Suprapubic skin (tissue), 4 donors: ENCODE measurements around the gene ZNF544. TPM values are rescaled to one million over a fixed set of nuclear protein-coding genes. Genes with fewer than 3 reads are reported as not detected.
A peak's percentile ranks its signal among the peaks of the same experiment; 100 is the strongest.

Experiments
- DNase-seq, 2 donors: peaks; one replicate each; pipeline ENCODE4 v3.0.0-alpha.2; 2019; ENCODE audit warnings: low spot score in 2 of 2
- H3K27ac ChIP-seq: fragments of 200-600 bp; sonication (generic); one replicate; pipeline ENCODE4 v1.5.1; 2019
- H3K27me3 ChIP-seq: fragments of 200-600 bp; sonication (generic); one replicate; pipeline ENCODE4 v1.5.1; 2019
- H3K36me3 ChIP-seq: fragments of 200-600 bp; sonication (generic); one replicate; pipeline ENCODE4 v1.5.1; 2019
- H3K4me1 ChIP-seq: fragments of 200-600 bp; sonication (generic); one replicate; pipeline ENCODE4 v1.5.1; 2019
- H3K4me3 ChIP-seq: fragments of 200-600 bp; sonication (generic); one replicate; pipeline ENCODE4 v1.5.1; 2019; ENCODE audit warnings: mild to moderate bottlenecking
- H3K9me3 ChIP-seq: fragments of 200-600 bp; sonication (generic); one replicate; pipeline ENCODE4 v1.5.1; 2019
- CTCF ChIP-seq, 2 donors: fragments of 200-600 bp in 1 of 2; fragments of 450-650 bp in 1 of 2; sonication (generic) in 1 of 2; IDR thresholded peaks; one replicate each; pipeline ENCODE4 v1.5.1; 2016 to 2019; ENCODE audit warnings: antibody characterized with exemption in 2 of 2, mild to moderate bottlenecking in 1 of 2, moderate library complexity in 1 of 2
- EP300 ChIP-seq: sonication (generic); formaldehyde crosslinking; IDR thresholded peaks from one replicate; pipeline ENCODE4 v1.6.1; 2017; ENCODE audit warnings: antibody characterized with exemption
- POLR2A ChIP-seq, 2 donors: fragments of 450-650 bp; IDR thresholded peaks; one replicate each; pipeline ENCODE4 v1.6.1; 2017; ENCODE audit warnings: antibody characterized with exemption in 2 of 2, mild to moderate bottlenecking in 2 of 2, moderate library complexity in 2 of 2
- POLR2AphosphoS5 ChIP-seq, 3 donors: sonication (generic); formaldehyde crosslinking; IDR thresholded peaks; one replicate each; pipeline ENCODE4 v1.6.1; 2017; ENCODE audit warnings: antibody characterized with exemption in 3 of 3
- WGBS: methylation state at CpG from one replicate; pipeline ENCODE4 v1.1.5; 2018; 5-methylcytosine and 5-hydroxymethylcytosine counted together
- total RNA-seq, 4 donors: library from RNA; depleted of rRNA; stranded (reverse); fragments of >200 nt; gene quantifications; one replicate each; pipeline ENCODE4 v1.1.0, GENCODE V29; 2016

The ZNF544 gene
- total RNA-seq, 4 donors from 2014 or later, result 44.4 to 55.4 (median 48.9) TPM

GRCh38 chr19:58304255-58304654 is 75.5 kb downstream of the ZNF544 start:
- Histone ChIP-seq H3K4me3 (no peak overlapping the region), H3K27ac (no peak overlapping the region), H3K4me1 (peaks cover 20% of the 10 kb centered on the region), H3K27me3 (no peaks in the 10 kb centered on the region), H3K36me3 (peaks cover 43% of the 10 kb centered on the region), H3K9me3 (no peaks in the 10 kb centered on the region)
- TF ChIP-seq CTCF (IDR thresholded peaks at IDR 0.05), result no peak
- no peak for TF ChIP-seq POLR2A (IDR thresholded peaks at IDR 0.05)
- TF ChIP-seq EP300, result no peak
- TF ChIP-seq POLR2AphosphoS5 (IDR thresholded peaks at IDR 0.05), result no peak
- DNase-seq, result no peak
- 85% methylated on average over 7 of the region's 7 CpGs for WGBS

- H3K36me3 ChIP-seq, result peaks cover 41% of the 10 kb centered on the region
- 14% methylated on average over 7 of the region's 7 CpGs for WGBS
- TF ChIP-seq CTCF (IDR thresholded peaks at IDR 0.05) (no peak), POLR2AphosphoS5 (IDR thresholded peaks at IDR 0.05) (no peak), EP300 (no peak), POLR2A (IDR thresholded peaks at IDR 0.05) (no peak)
Measured at GRCh38 chr19:58304748-58305064, 76.0 kb downstream of the ZNF544 start.

GRCh38 chr19:58305065-58305931 is 76.6 kb downstream of the ZNF544 start, which contains the start of gene ERVK3-1:
ERVK3-1 (plus strand) TSS chr19:58305377; CDS start chr19:58312169, 6,792 bp downstream.
- Histone ChIP-seq H3K9me3 (no peaks in the 10 kb centered on the region), H3K4me1 (peaks cover 20% of the 10 kb centered on the region), H3K27me3 (no peaks in the 10 kb centered on the region), H3K27ac (peak within 1 kb of the TSS; percentile 86), H3K4me3 (peak within 1 kb of the TSS; percentile 86), H3K36me3 (peaks cover 37% of the 10 kb centered on the region)
- 1% methylated on average over 50 of the region's 55 CpGs for WGBS
- DNase-seq, result peak; percentile 98
- peak in 1 of 2 donors; percentile 95 for TF ChIP-seq POLR2A (IDR thresholded peaks at IDR 0.05)
- TF ChIP-seq EP300, result no peak
- peak; percentile 92 to 99 (median 97) for TF ChIP-seq POLR2AphosphoS5 (IDR thresholded peaks at IDR 0.05)
- TF ChIP-seq CTCF (IDR thresholded peaks at IDR 0.05), result peak; percentile 24 to 36

More at GRCh38 chr19:58304748-58305064, 76.0 kb downstream of the ZNF544 start:
- peak overlapping the region; percentile 86 for H3K4me3 ChIP-seq
- no peaks in the 10 kb centered on the region for H3K9me3 ChIP-seq
- no peaks in the 10 kb centered on the region for H3K27me3 ChIP-seq
- H3K4me1 ChIP-seq, result peaks cover 20% of the 10 kb centered on the region
- H3K27ac ChIP-seq, result peak overlapping the region; percentile 55
- no peak for DNase-seq

GRCh38 chr19:58305932-58306323 is 77.2 kb downstream of the ZNF544 start:
- WGBS, result 78% methylated on average over 12 of the region's 12 CpGs

More at GRCh38 chr19:58305932-58306323, 77.2 kb downstream of the ZNF544 start:
- Histone ChIP-seq H3K9me3 (no peaks in the 10 kb centered on the region), H3K36me3 (peaks cover 31% of the 10 kb centered on the region), H3K4me3 (peak overlapping the region; percentile 86), H3K4me1 (peaks cover 24% of the 10 kb centered on the region), H3K27me3 (no peaks in the 10 kb centered on the region), H3K27ac (peak overlapping the region; percentile 86)
- TF ChIP-seq POLR2A (IDR thresholded peaks at IDR 0.05) (no peak), EP300 (no peak), POLR2AphosphoS5 (IDR thresholded peaks at IDR 0.05) (no peak), CTCF (IDR thresholded peaks at IDR 0.05) (no peak)
- no peak for DNase-seq
